Thoracic aorta (tissue), 2 donors: Measurements from ENCODE around the gene TMOD3. TPM values are rescaled to one million over a fixed set of nuclear protein-coding genes. Genes with fewer than 3 reads are reported as not detected.

Experiments
- ATAC-seq: fragments of 150-250 bp; one replicate; pipeline ENCODE4 v1.8.0; 2017; ENCODE audit warnings: low read depth; ENCODE audit not compliant: insufficient number of reproducible peaks, low FRiP score
- DNase-seq: peaks from one replicate; pipeline ENCODE4 v3.0.0-alpha.2; 2020; ENCODE audit warnings: low spot score
- H3K27ac ChIP-seq, 2 donors: fragments of 200-600 bp; sonication (generic); 1 replicate in 1 of 2; 2 replicates in 1 of 2; pipeline ENCODE4 v1.5.1; 2016; ENCODE audit warnings: mild to moderate bottlenecking in 2 of 2, moderate library complexity in 2 of 2
- H3K27me3 ChIP-seq: fragments of 200-600 bp; sonication (generic); replicated peaks from 2 replicates; pipeline ENCODE4 v1.6.0; 2016; ENCODE audit warnings: mild to moderate bottlenecking; ENCODE audit not compliant: insufficient read depth
- H3K36me3 ChIP-seq: fragments of 200-600 bp; sonication (generic); one replicate; pipeline ENCODE4 v1.5.1; 2016
- H3K4me1 ChIP-seq, 2 donors: fragments of 200-600 bp; sonication (generic); 1 replicate in 1 of 2; 2 replicates in 1 of 2; pipeline versions ENCODE4 v1.5.1 to v1.6.0; 2016; ENCODE audit warnings: low read depth in 2 of 2, mild to moderate bottlenecking in 1 of 2; ENCODE audit not compliant: control insufficient read depth in 1 of 2
- H3K4me3 ChIP-seq: fragments of 200-600 bp; sonication (generic); 2 replicates; pipeline ENCODE4 v1.5.1; 2016; ENCODE audit warnings: mild to moderate bottlenecking
- H3K9me3 ChIP-seq: fragments of 200-600 bp; sonication (generic); 2 replicates; pipeline ENCODE4 v1.5.1; 2016
- CTCF ChIP-seq: fragments of 200-600 bp; sonication (generic); IDR thresholded peaks from one replicate; pipeline ENCODE4 v1.5.1; 2019; ENCODE audit warnings: antibody characterized with exemption
- total RNA-seq, 2 donors: library from RNA; depleted of rRNA; stranded (reverse); fragments of >200 nt; gene quantifications; one replicate each; pipeline versions ENCODE4 v1.1.0 to v1.2.3, GENCODE V29; 2016

Gene TMOD3
- total RNA-seq, 2 donors from 2014 or later: 27.3 to 38.1 TPM

- H3K36me3 ChIP-seq: no peaks in the 10 kb centered on the region
- no peak overlapping the region for H3K4me3 ChIP-seq
- DNase-seq: no peak
- no peak for ATAC-seq
- no peak for TF ChIP-seq CTCF
- peaks cover 9 to 14% of the 10 kb centered on the region in 2 donors for H3K4me1 ChIP-seq
- no peak overlapping the region for H3K27ac ChIP-seq
- no peaks in the 10 kb centered on the region for H3K27me3 ChIP-seq
- H3K9me3 ChIP-seq: no peaks in the 10 kb centered on the region
Observed at GRCh38 chr15:51855612-51856011, 26.2 kb downstream of the TMOD3 start.

DNA sequence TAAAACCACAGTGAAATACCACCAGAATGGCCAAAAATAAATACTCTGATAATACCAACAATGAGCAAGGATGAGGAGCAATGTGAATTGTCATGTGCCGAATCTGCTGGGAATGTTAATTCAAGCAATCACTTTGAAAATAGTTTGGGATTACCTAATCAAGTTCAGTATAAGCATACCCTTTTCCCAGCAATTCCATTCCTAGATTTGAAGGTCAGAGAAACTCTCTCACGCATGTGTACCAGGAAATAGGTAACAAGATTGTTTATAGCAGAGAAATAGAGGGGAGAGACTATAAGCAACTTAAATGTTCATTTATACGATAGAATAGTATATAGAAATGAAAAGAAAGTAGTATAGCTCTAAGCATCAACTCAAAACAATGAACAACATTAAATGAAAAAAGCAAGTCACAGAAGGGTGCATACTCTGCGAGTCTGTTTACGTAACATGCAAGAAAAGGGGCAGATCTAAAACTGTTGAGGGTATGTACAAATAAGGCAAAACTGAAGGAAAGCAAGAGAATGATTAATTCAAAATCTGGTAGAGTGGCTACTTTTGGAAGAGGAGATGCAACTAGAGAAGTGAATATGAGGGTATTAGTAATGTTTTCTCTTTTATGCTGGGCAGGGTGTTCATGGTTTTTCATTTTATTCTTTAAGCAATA is 27.4 kb downstream of the TMOD3 start:
- Histone ChIP-seq H3K27ac (no peak overlapping the region), H3K4me3 (no peak overlapping the region), H3K36me3 (no peaks in the 10 kb centered on the region), H3K4me1 (peaks cover 9 to 14% of the 10 kb centered on the region in 2 donors), H3K27me3 (no peaks in the 10 kb centered on the region), H3K9me3 (no peaks in the 10 kb centered on the region)
- TF ChIP-seq CTCF: no peak
- DNase-seq: no peak
- no peak for ATAC-seq

GRCh38 chr15:51861557-51862359 is 32.3 kb downstream of the TMOD3 start:
- H3K27ac ChIP-seq: no peak overlapping the region
- DNase-seq (no peak), ATAC-seq (no peak)
- peaks cover 13% of the 10 kb centered on the region for H3K36me3 ChIP-seq
- H3K9me3 ChIP-seq: no peaks in the 10 kb centered on the region
- H3K27me3 ChIP-seq: no peaks in the 10 kb centered on the region
- no peak for TF ChIP-seq CTCF
- peaks cover 5 to 6% of the 10 kb centered on the region in 2 donors for H3K4me1 ChIP-seq
- H3K4me3 ChIP-seq: no peak overlapping the region

DNA sequence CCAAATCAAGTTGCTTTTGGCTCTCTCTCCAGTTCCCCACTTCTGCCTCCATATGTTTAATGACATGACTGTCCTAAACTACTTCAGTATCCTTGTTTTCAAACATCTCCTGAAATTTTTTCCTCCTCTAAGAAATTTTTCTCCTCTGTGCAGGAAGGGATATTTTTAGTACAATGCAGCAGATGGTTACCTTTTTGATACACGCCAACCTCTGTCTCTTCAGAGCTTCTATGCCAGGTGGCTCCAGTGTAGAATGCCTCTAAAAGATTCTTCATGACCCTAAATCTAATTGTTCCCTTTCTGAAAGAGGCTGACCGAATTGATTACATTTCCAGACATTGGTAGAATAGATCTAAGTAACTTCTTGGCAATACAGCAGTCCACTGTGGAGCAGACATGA is 33.7 kb downstream of the TMOD3 start:
- no peak for DNase-seq
- Histone ChIP-seq H3K27ac (no peak overlapping the region), H3K9me3 (no peaks in the 10 kb centered on the region), H3K4me3 (no peak overlapping the region), H3K36me3 (peaks cover 13% of the 10 kb centered on the region), H3K4me1 (no peaks in the 10 kb centered on the region), H3K27me3 (no peaks in the 10 kb centered on the region)
- TF ChIP-seq CTCF: no peak
- ATAC-seq: no peak

DNA sequence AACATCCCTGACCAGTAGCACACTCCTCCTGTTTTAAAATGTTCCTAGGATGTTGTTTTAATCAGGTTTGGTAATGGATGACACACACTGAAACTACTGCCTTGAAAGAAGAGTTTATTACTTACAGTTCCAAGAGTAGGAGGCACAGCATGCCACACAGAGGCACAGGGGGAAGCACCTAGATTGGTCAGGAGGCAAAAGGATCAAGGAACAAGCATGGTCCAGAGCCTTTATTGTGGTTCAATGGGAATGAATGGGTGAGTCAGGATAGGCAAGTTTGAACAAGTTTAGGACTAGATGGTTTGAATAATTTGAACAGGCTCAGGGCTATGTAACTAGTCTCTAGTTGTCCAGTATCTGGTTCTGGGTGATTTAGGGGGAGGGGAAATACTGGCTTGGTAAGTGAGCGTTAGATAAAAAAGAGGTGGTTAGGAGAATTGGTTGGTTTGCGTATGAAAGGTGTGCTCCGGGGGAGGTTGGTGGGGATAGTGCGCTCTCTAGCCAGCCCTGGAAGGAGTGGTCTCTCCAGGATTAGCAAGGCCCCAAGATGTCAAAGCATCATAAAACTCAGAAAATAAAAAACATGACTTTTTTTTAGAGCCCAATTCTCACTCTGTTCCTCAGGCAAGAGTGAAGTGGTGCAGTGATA is 35.1 kb downstream of the TMOD3 start:
- TF ChIP-seq CTCF: no peak
- Histone ChIP-seq H3K4me3 (no peak overlapping the region), H3K4me1 (no peaks in the 10 kb centered on the region), H3K9me3 (no peaks in the 10 kb centered on the region), H3K27me3 (no peaks in the 10 kb centered on the region), H3K27ac (no peak overlapping the region), H3K36me3 (peaks cover 20% of the 10 kb centered on the region)
- DNase-seq: no peak
- no peak for ATAC-seq
